HFF-Myc (cell line): ENCODE results near the gene LEMD3.

ENCODE experiments used
- DNase-seq: peaks from one replicate; pipeline ENCODE4 v3.0.0-alpha.2; 2011; ENCODE audit warnings: low read depth; ENCODE audit errors: extremely low read depth
- H3K4me3 ChIP-seq: replicated peaks from 2 replicates; pipeline ENCODE4 v1.5.1; 2011; ENCODE audit warnings: low read depth, mild to moderate bottlenecking, control low read depth, low read length
- CTCF ChIP-seq: IDR thresholded peaks from 2 replicates; pipeline ENCODE4 v1.5.1; 2012; ENCODE audit warnings: mild to moderate bottlenecking, low read depth, low read length, control low read depth; ENCODE audit errors: missing control alignments

Gene LEMD3

GRCh38 chr12:65169320-65170208 lies at the start of gene LEMD3:
Gene LEMD3 (plus strand): TSS chr12:65169583. CDS start chr12:65169597, 14 bp downstream.
- peak; percentile 47 for DNase-seq
- H3K4me3 ChIP-seq, result peak within 1 kb of the TSS; percentile 88
- no peak for TF ChIP-seq CTCF

- no peak within 1 kb of the TSS for H3K4me3 ChIP-seq
- TF ChIP-seq CTCF, result peak; percentile 51
- no peak for DNase-seq
These were observed 48.1 kb upstream of the LEMD3 start, which contains the start of gene WIF1 for GRCh38 chr12:65121049-65121955. Gene WIF1 (minus strand): TSS chr12:65121305. CDS start chr12:65121191, 114 bp downstream.

- H3K4me3 ChIP-seq, result no peak overlapping the region
- no peak for DNase-seq
- no peak for TF ChIP-seq CTCF
These were observed 47.4 kb upstream of the LEMD3 start for GRCh38 chr12:65121956-65122469.

GRCh38 chr12:65122703-65123102 lies 46.7 kb upstream of the LEMD3 start:
- no peak overlapping the region for H3K4me3 ChIP-seq
- no peak for TF ChIP-seq CTCF
- DNase-seq, result no peak

GRCh38 chr12:65123435-65124063 lies 45.8 kb upstream of the LEMD3 start:
- TF ChIP-seq CTCF, result peak; percentile 66
- no peak overlapping the region for H3K4me3 ChIP-seq
- peak; percentile 17 for DNase-seq

GRCh38 chr12:65125247-65125646 lies 44.1 kb upstream of the LEMD3 start:
- TF ChIP-seq CTCF, result no peak
- no peak overlapping the region for H3K4me3 ChIP-seq
- DNase-seq, result no peak
